Activated naive CD4-positive, alpha-beta T cell treated with anti-CD3 and anti-CD28 coated beads for 36 hours (primary cell): Measurements from ENCODE around the gene DRD4. TPM values are rescaled to one million over a fixed set of nuclear protein-coding genes. Genes with fewer than 3 reads are reported as not detected.
"Not testable (repeated sequence)": the region's sequence is repeated elsewhere in the genome, so short reads cannot be mapped to it uniquely, and the experiment has no call there.

Experiments used
- CTCF ChIA-PET: fragments of 350-600 bp; sonication (Branson Sonifier 250); formaldehyde crosslinking; loops from one replicate; lab custom pipeline; 2021; ENCODE audit warnings: antibody characterized with exemption; lab: Charles Lee
- DNase-seq: peaks from one replicate; pipeline ENCODE4 v3.0.0-alpha.2; 2020
- H3K27ac Mint-ChIP-seq: one replicate; pipeline ENCODE4 v1.8.0; 2021; ENCODE audit warnings: mild to moderate bottlenecking, mixed read lengths
- H3K27me3 Mint-ChIP-seq: one replicate; pipeline ENCODE4 v1.8.0; 2021; ENCODE audit warnings: low read depth, mixed read lengths
- H3K36me3 Mint-ChIP-seq: one replicate; pipeline ENCODE4 v1.8.0; 2021; ENCODE audit warnings: low read depth, mixed read lengths
- H3K4me1 Mint-ChIP-seq: one replicate; pipeline ENCODE4 v1.8.0; 2021; ENCODE audit warnings: low read depth, mixed read lengths
- H3K4me3 Mint-ChIP-seq: one replicate; pipeline ENCODE4 v1.8.0; 2021; ENCODE audit warnings: mild to moderate bottlenecking, moderate library complexity, mixed read lengths
- H3K9me3 Mint-ChIP-seq: one replicate; pipeline ENCODE4 v1.8.0; 2021; ENCODE audit warnings: mixed read lengths
- intact Hi-C: fragments of 100-400 bp; cut with micrococcal nuclease; formaldehyde crosslinking; loops from one replicate; pipeline ENCODE4 v1.15.1; 2023
- total RNA-seq, 2 experiments: library from RNA; stranded (reverse); gene quantifications; one replicate each; pipeline ENCODE4 v1.2.3, GENCODE V29; 2021

The DRD4 gene
- total RNA-seq, 2 experiments from 2014 or later: 1.0 to 1.2 TPM

DNA sequence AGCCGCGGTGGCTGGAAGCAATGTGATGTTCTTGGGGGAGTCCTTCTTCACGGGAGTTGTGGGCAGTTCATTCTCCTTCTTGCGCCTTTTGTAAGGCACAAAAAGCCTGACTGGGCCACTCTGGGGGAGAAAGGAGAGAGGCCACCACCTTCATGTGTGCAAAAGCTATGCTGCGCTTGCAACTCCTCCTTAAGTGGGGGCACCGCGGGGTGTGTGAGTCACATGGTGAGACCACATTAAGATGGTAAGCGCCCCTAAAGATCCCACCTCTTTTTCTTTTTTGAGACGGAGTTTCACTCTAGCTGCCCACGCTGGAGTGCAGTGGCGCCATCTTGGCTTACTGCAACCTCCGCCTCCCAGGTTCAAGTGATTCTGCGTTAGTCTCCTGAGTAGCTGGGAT lies 43.9 kb downstream of the DRD4 start:
- DNase-seq: no peak
- Mint-ChIP-seq H3K36me3 (peaks cover 39% of the 10 kb centered on the region), H3K27me3 (no peaks in the 10 kb centered on the region), H3K4me3 (no peak overlapping the region), H3K27ac (no peak overlapping the region), H3K4me1 (no peaks in the 10 kb centered on the region), H3K9me3 (no peaks in the 10 kb centered on the region)
- intact Hi-C loops: no loop called here
- CTCF ChIA-PET: interaction anchor here (1.1 kb wide), 2 partner anchors 46 to 77 kb away, joined by 3 to 4 read pairs; no protein-coding TSS in a partner anchor

DNA sequence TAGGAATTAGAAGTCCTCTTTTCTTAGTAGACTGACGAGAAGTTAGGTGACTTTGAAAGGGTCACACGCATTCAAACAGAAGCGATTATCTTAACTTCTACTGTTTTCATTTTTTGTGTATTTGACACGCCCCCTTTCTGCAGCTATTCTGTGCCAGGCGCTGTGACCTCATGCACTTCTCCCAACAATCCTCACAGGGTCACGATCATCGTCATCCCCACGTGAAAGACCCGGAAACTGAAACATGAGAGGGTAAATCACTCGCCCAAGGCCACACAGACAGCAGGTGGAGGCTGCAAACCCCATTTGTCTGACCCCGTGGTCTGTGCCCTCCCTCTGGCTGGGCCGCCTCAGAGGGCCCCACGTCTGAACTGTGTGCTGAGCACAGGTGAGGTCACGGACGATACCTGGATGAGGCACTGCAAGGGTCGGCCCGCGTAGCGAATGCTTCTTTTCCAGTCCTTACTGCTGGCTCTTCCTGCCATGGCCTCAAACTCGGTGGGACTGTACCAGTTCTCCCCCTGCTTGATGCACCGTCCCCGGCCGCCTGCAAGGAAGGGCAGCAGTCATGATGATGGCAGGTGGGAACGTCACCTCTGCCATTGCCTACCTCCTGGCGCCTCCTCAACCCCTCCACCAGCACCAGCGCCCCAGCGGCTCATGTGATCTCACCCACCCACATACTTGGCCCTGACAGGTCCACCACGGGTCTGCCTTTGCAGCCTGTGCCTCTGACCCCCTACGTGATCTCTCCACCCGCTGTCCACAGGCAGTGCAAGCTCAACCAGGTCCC lies 49.6 kb downstream of the DRD4 start:
- CTCF ChIA-PET: no interaction called here
- intact Hi-C loops: no loop called here
- Mint-ChIP-seq H3K9me3 (no peaks in the 10 kb centered on the region), H3K27me3 (no peaks in the 10 kb centered on the region), H3K27ac (no peak overlapping the region), H3K4me1 (peaks cover 18% of the 10 kb centered on the region), H3K36me3 (peaks cover 54% of the 10 kb centered on the region), H3K4me3 (no peak overlapping the region)
- no peak for DNase-seq

DNA sequence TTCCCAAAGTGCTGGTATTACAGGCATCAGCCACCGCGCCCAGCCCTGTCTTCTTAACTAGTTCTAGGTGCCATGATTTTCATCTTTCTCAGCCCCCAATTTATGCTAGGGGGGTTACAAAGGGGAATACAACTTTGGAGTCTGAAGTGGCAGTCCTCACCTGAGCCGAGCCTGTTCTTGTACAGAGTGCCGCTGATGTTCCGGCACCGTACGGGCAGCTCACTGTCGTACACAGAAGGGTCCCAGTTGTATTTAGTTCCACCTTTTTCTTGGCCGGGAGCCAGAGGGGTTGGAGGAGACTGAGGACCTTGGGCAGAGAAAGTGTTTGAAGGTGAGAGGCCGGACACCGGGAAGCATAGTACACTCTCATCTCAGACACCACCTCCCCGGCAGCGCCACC lies 50.7 kb downstream of the DRD4 start:
- intact Hi-C loops: no loop called here
- H3K36me3 Mint-ChIP-seq: peaks cover 44% of the 10 kb centered on the region
- CTCF ChIA-PET: interaction anchor here (0.6 kb wide), 1 partner anchor 66 kb away, joined by 4 read pairs; no protein-coding TSS in a partner anchor
- DNase-seq: no peak
- no peak overlapping the region for H3K4me3 Mint-ChIP-seq
- no peaks in the 10 kb centered on the region for H3K27me3 Mint-ChIP-seq
- no peaks in the 10 kb centered on the region for H3K9me3 Mint-ChIP-seq
- no peak overlapping the region for H3K27ac Mint-ChIP-seq
- H3K4me1 Mint-ChIP-seq: peaks cover 28% of the 10 kb centered on the region

DNA sequence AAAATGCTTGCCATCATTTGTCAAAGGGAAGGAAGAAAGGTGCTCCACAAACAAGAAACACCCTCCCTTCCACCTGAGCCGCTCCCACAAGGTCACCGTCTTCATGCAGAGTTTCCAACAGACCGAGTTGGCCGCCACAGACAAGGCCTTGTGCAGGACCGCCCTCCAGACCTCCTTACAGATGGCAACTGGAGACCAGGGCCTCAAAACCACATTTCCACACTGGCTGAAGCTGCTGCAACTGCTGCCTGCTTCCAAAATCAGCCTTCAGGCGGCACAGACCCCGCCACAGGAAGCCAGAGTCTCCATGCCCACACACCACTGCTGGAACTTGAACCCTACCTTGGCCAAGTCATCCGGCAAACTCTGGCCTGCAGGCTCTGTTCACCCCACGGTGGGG lies 51.6 kb downstream of the DRD4 start:
- no peak for DNase-seq
- no peak overlapping the region for H3K4me3 Mint-ChIP-seq
- intact Hi-C loops: no loop called here
- no peak overlapping the region for H3K27ac Mint-ChIP-seq
- peaks cover 37% of the 10 kb centered on the region for H3K4me1 Mint-ChIP-seq
- H3K36me3 Mint-ChIP-seq: peaks cover 41% of the 10 kb centered on the region
- CTCF ChIA-PET: no interaction called here
- no peaks in the 10 kb centered on the region for H3K27me3 Mint-ChIP-seq
- H3K9me3 Mint-ChIP-seq: no peaks in the 10 kb centered on the region

DNA sequence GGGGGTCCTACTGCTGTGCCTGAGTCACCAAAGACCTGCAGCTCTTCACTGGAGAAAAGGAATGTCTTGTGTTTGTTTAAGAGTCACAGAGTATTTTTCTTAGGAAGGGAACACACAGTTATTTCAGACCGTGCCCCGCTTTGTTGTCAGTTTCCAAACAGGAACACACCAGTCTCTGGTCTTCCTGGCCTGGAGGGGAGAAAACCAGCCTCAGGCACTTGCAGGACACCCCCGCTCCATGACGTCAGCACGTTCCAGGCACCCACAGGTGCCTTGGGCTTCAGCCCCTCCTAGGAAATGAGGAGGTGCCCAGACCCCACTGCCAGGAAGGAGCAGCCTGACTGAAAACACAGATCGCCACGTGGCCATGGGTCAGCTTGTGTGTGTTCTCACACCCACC lies 52.6 kb downstream of the DRD4 start:
- H3K27ac Mint-ChIP-seq: no peak overlapping the region
- no peaks in the 10 kb centered on the region for H3K9me3 Mint-ChIP-seq
- intact Hi-C loops: loop anchor here (10.0 kb wide), 1 partner anchor 695 kb away; the partner anchor contains the start of gene BRSK2

DNA sequence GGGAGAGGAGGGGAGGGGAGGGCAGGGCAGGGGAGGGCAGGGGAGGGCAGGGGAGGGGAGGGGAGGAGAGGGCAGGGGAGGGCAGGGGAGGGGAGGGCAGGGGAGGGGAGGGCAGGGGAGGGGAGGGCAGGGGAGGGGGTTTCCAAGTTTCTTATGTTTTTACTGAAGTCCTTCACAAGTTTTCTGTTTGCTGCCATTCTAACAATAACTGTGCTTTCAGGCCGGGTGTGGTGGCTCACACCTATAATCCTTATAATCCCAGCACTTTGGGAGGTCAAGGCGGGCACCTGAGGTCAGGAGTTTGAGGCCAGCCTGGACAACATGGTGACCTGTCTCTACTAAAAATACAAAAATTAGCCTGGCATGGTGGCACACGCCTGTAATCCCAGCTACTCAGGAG lies 53.2 kb downstream of the DRD4 start:
- H3K4me3 Mint-ChIP-seq, DNase-seq, H3K27me3 Mint-ChIP-seq: not testable (repeated sequence)

More for the DNA sequence above, 52.6 kb downstream of the DRD4 start:
- Mint-ChIP-seq H3K4me3 (no peak overlapping the region), H3K36me3 (peaks cover 33% of the 10 kb centered on the region), H3K27me3 (no peaks in the 10 kb centered on the region), H3K4me1 (peaks cover 39% of the 10 kb centered on the region)
- CTCF ChIA-PET: no interaction called here
- DNase-seq: no peak

More for the DNA sequence above, 53.2 kb downstream of the DRD4 start:
- intact Hi-C loops: loop anchor here (10.0 kb wide), 1 partner anchor 695 kb away; the partner anchor contains the start of gene BRSK2
- Mint-ChIP-seq H3K4me1 (peaks cover 39% of the 10 kb centered on the region), H3K36me3 (peaks cover 31% of the 10 kb centered on the region)
- not testable (repeated sequence) for H3K9me3 Mint-ChIP-seq, H3K27ac Mint-ChIP-seq
- CTCF ChIA-PET: interaction anchor here (0.9 kb wide), 1 partner anchor 36 kb away, joined by 3 read pairs; no protein-coding TSS in a partner anchor

Other genes with a start within 250 kb of the DRD4 start
- gene PKP3, start 243.1 kb upstream of the DRD4 start, total RNA-seq: not detected
- gene SIGIRR, start 222.3 kb upstream of the DRD4 start, total RNA-seq: 10 to 100 TPM; 38.0 to 38.8 TPM
- 10 to 100 TPM; 28.9 to 31.0 TPM for gene ANO9, start 195.3 kb upstream of the DRD4 start, total RNA-seq
- 10 to 100 TPM; 12.1 to 15.0 TPM for gene PTDSS2, start 187.0 kb upstream of the DRD4 start, total RNA-seq
- 100 to 1,000 TPM; 101 to 102 TPM for gene RNH1, start 130.0 kb upstream of the DRD4 start, total RNA-seq
- gene HRAS, start 101.7 kb upstream of the DRD4 start, total RNA-seq: 10 to 100 TPM; 22.0 to 25.8 TPM
- gene LRRC56, start 99.7 kb upstream of the DRD4 start, total RNA-seq: 1 to 10 TPM; 1.0 to 1.3 TPM
- 1 to 10 TPM; 4.5 to 5.2 TPM for gene LMNTD2, start 76.5 kb upstream of the DRD4 start, total RNA-seq
- 1 to 10 TPM; 8.3 to 9.9 TPM for gene RASSF7, start 76.3 kb upstream of the DRD4 start, total RNA-seq
- gene PHRF1, start 60.8 kb upstream of the DRD4 start, total RNA-seq: 10 to 100 TPM; 25.6 to 26.1 TPM
- 10 to 100 TPM; 83.2 to 92.7 TPM for gene IRF7, start 21.3 kb upstream of the DRD4 start, total RNA-seq
- not detected for gene CDHR5, start 12.3 kb upstream of the DRD4 start, total RNA-seq
- gene SCT, start 10.1 kb upstream of the DRD4 start, total RNA-seq: not detected
- 10 to 100 TPM; 57.5 to 67.9 TPM for gene DEAF1, start 58.0 kb downstream of the DRD4 start, total RNA-seq
- 1 to 10 TPM; 5.6 to 6.0 TPM for gene TMEM80, start 58.5 kb downstream of the DRD4 start, total RNA-seq
- gene EPS8L2, start 69.0 kb downstream of the DRD4 start, total RNA-seq: 1 to 10 TPM; 7.1 to 8.1 TPM
- 100 to 1,000 TPM; 327 to 360 TPM for gene TALDO1, start 110.2 kb downstream of the DRD4 start, total RNA-seq
- 10 to 100 TPM; 33.0 to 34.3 TPM for gene GATD1, start 140.2 kb downstream of the DRD4 start, total RNA-seq
- gene CEND1, start 152.8 kb downstream of the DRD4 start, total RNA-seq: under 1 TPM in 1 of 2 experiments, not detected in 1; 0.17 TPM
- gene SLC25A22, start 161.0 kb downstream of the DRD4 start, total RNA-seq: 10 to 100 TPM; 19.1 to 21.8 TPM
- gene PIDD1, start 168.0 kb downstream of the DRD4 start, total RNA-seq: 10 to 100 TPM; 43.2 to 45.2 TPM
- gene RPLP2, start 172.7 kb downstream of the DRD4 start, total RNA-seq: 1,000 to 10,000 TPM; 3,807 to 3,940 TPM
- gene PNPLA2, start 181.6 kb downstream of the DRD4 start, total RNA-seq: 10 to 100 TPM; 15.5 to 22.6 TPM
- under 1 TPM; 0.32 to 0.41 TPM for gene CRACR2B, start 190.7 kb downstream of the DRD4 start, total RNA-seq
- 10 to 100 TPM; 16.3 to 18.1 TPM for gene CD151, start 195.7 kb downstream of the DRD4 start, total RNA-seq
- 10 to 100 TPM; 68.1 to 68.2 TPM for gene POLR2L, start 205.3 kb downstream of the DRD4 start, total RNA-seq
- 1 to 10 TPM; 5.0 to 6.3 TPM for gene TSPAN4, start 205.6 kb downstream of the DRD4 start, total RNA-seq